ENCODE measurements around the gene OCEL1.

Gene OCEL1

GRCh38 chr19:17240826-17241399 lies 14.9 kb downstream of the OCEL1 start:
- Histone ChIP-seq H2AFZ (ENCODE audit: low read length) (no peak overlapping the region), H3K79me2 (ENCODE audit: low read length) (peaks cover 16% of the 10 kb centered on the region), H3K27ac (ENCODE audit: low read length) (no peak overlapping the region), H3K36me3 (replicated peaks; ENCODE audit: insufficient read depth, low read length) (no peaks in the 10 kb centered on the region), H3F3A (ENCODE audit: insufficient read depth, low read length) (no peaks in the 10 kb centered on the region), H3K27me3 (replicated peaks; ENCODE audit: insufficient read depth, low read length) (no peaks in the 10 kb centered on the region), H3K4me3 (ENCODE audit: low read length) (no peak overlapping the region), H4K20me1 (ENCODE audit: insufficient read depth, low read length) (no peaks in the 10 kb centered on the region), H3K9me2 (replicated peaks; ENCODE audit: insufficient read depth, low read length) (no peaks in the 10 kb centered on the region), H3K9me3 (replicated peaks; ENCODE audit: insufficient read depth, low read length) (no peaks in the 10 kb centered on the region), H3K4me1 (ENCODE audit: low read length) (0 out of 2 replicates have a peak, but pooled peaks cover 7% of the 10 kb centered on the region), H3K9ac (ENCODE audit: low read length) (no peak overlapping the region), H3K4me2 (ENCODE audit: low read depth, low read length) (no peak overlapping the region)
- TF ChIP-seq EZH2phosphoT487 (IDR thresholded peaks at IDR 0.05; ENCODE audit: low read length): no peak
- no peak for TF ChIP-seq CTCF (IDR thresholded peaks at IDR 0.05; ENCODE audit: low read length)
- TF ChIP-seq EZH2 (optimal IDR thresholded peaks at IDR 0.05; ENCODE audit: low read depth, low read length): no peak
- no peak for DNase-seq

GRCh38 chr19:17242431-17243208 lies 16.6 kb downstream of the OCEL1 start:
- H2AFZ ChIP-seq (ENCODE audit: low read length): no peak overlapping the region
- H3K9me2 ChIP-seq (replicated peaks; ENCODE audit: insufficient read depth, low read length): no peaks in the 10 kb centered on the region
- H3K27me3 ChIP-seq (replicated peaks; ENCODE audit: insufficient read depth, low read length): no peaks in the 10 kb centered on the region
- peaks cover 16% of the 10 kb centered on the region for H3K79me2 ChIP-seq (ENCODE audit: low read length)
- H3K4me3 ChIP-seq (ENCODE audit: low read length): no peak overlapping the region
- no peaks in the 10 kb centered on the region for H4K20me1 ChIP-seq (ENCODE audit: insufficient read depth, low read length)
- H3K4me1 ChIP-seq (ENCODE audit: low read length): peaks cover 13% of the 10 kb centered on the region; the same call in 1 of the 2 replicates
- no peak overlapping the region for H3K9ac ChIP-seq (ENCODE audit: low read length)
- TF ChIP-seq EZH2phosphoT487 (IDR thresholded peaks at IDR 0.05; ENCODE audit: low read length): no peak
- TF ChIP-seq EZH2 (optimal IDR thresholded peaks at IDR 0.05; ENCODE audit: low read depth, low read length): no peak
- TF ChIP-seq CTCF (IDR thresholded peaks at IDR 0.05; ENCODE audit: low read length): no peak
- H3F3A ChIP-seq (ENCODE audit: insufficient read depth, low read length): peaks cover 7% of the 10 kb centered on the region; the same call in 1 of the 2 replicates
- H3K9me3 ChIP-seq (replicated peaks; ENCODE audit: insufficient read depth, low read length): no peaks in the 10 kb centered on the region
- H3K36me3 ChIP-seq (replicated peaks; ENCODE audit: insufficient read depth, low read length): no peaks in the 10 kb centered on the region
- no peak overlapping the region for H3K4me2 ChIP-seq (ENCODE audit: low read depth, low read length)
- no peak for DNase-seq
- H3K27ac ChIP-seq (ENCODE audit: low read length): no peak overlapping the region

- H3K4me3 ChIP-seq (ENCODE audit: low read length): no peak overlapping the region
Measured at GRCh38 chr19:17243211-17243829, 17.3 kb downstream of the OCEL1 start.

More at GRCh38 chr19:17243211-17243829, 17.3 kb downstream of the OCEL1 start:
- Histone ChIP-seq H3F3A (ENCODE audit: insufficient read depth, low read length) (peaks cover 7% of the 10 kb centered on the region; the same call in 1 of the 2 replicates), H3K9ac (ENCODE audit: low read length) (no peak overlapping the region), H3K36me3 (replicated peaks; ENCODE audit: insufficient read depth, low read length) (no peaks in the 10 kb centered on the region), H2AFZ (ENCODE audit: low read length) (no peak overlapping the region), H3K79me2 (ENCODE audit: low read length) (peaks cover 16% of the 10 kb centered on the region), H3K9me3 (replicated peaks; ENCODE audit: insufficient read depth, low read length) (no peaks in the 10 kb centered on the region), H3K4me2 (ENCODE audit: low read depth, low read length) (no peak overlapping the region), H3K4me1 (ENCODE audit: low read length) (peaks cover 13% of the 10 kb centered on the region; the same call in 1 of the 2 replicates), H3K27me3 (replicated peaks; ENCODE audit: insufficient read depth, low read length) (no peaks in the 10 kb centered on the region), H4K20me1 (ENCODE audit: insufficient read depth, low read length) (no peaks in the 10 kb centered on the region), H3K27ac (ENCODE audit: low read length) (no peak overlapping the region), H3K9me2 (replicated peaks; ENCODE audit: insufficient read depth, low read length) (no peaks in the 10 kb centered on the region)
- no peak for DNase-seq
- TF ChIP-seq CTCF (IDR thresholded peaks at IDR 0.05; ENCODE audit: low read length): no peak
- no peak for TF ChIP-seq EZH2 (optimal IDR thresholded peaks at IDR 0.05; ENCODE audit: low read depth, low read length)
- TF ChIP-seq EZH2phosphoT487 (IDR thresholded peaks at IDR 0.05; ENCODE audit: low read length): no peak

All from MM.1S (cell line).